ENCODE measurements around the gene STK16.

The STK16 gene

GRCh38 chr2:219289537-219290361, 44.5 kb downstream of the STK16 start:
- DNase-seq = peak in 1 of 2 donors; percentile 59

GRCh38 chr2:219290381-219291171, 45.3 kb downstream of the STK16 start:
- DNase-seq = no peak

GRCh38 chr2:219291394-219291793, 46.1 kb downstream of the STK16 start:
- DNase-seq = no peak

- no peak for DNase-seq
Measured at GRCh38 chr2:219291910-219292490, 46.7 kb downstream of the STK16 start.

- no peak for DNase-seq
Measured at GRCh38 chr2:219292616-219293015, 47.3 kb downstream of the STK16 start.

- no peak for DNase-seq
Measured at GRCh38 chr2:219293736-219294231, 48.5 kb downstream of the STK16 start.

GRCh38 chr2:219294356-219295351, 49.4 kb downstream of the STK16 start:
- DNase-seq = peak; percentile 55 to 60

- no peak for DNase-seq
Measured at GRCh38 chr2:219296142-219296541, 50.9 kb downstream of the STK16 start.

GRCh38 chr2:219296631-219297391, 51.5 kb downstream of the STK16 start:
- DNase-seq = no peak

GRCh38 chr2:219297766-219298456, 52.6 kb downstream of the STK16 start:
- no peak for DNase-seq

- peak; percentile 55 to 60 for DNase-seq
Measured at GRCh38 chr2:219298759-219299371, 53.6 kb downstream of the STK16 start.

GRCh38 chr2:219299372-219299760, 54.1 kb downstream of the STK16 start:
- DNase-seq = no peak
